SK-N-SH (cell line): Measurements from ENCODE around the gene MAP2K3. TPM values are rescaled to one million over a fixed set of nuclear protein-coding genes. Genes with fewer than 3 reads are reported as not detected.

Experiments
- CTCF ChIA-PET: fragments of 300-600, 350-600 bp; formaldehyde crosslinking; extraction: SDS; loops from one replicate; lab custom pipeline; 2021; lab: Yijun Ruan, JAX
- POLR2A ChIA-PET: fragments of 350-600 bp; sonication (Branson Sonifier 250); formaldehyde crosslinking; extraction: SDS; loops from one replicate; lab custom pipeline; 2020; ENCODE audit warnings: antibody characterized with exemption, inconsistent platforms; lab: Yijun Ruan, JAX
- DNase-seq: peaks from one replicate; pipeline ENCODE4 v3.0.0; 2012
- H2AFZ ChIP-seq: fragments of 200-600 bp; sonication (generic); 2 replicates; pipeline ENCODE4 v1.8.1; 2016; ENCODE audit warnings: antibody characterized with exemption, mild to moderate bottlenecking, low read depth
- H3F3A ChIP-seq: fragments of 200-600 bp; sonication (generic); replicated peaks from 2 replicates; pipeline ENCODE3; 2016; ENCODE audit warnings: antibody characterized with exemption, mild to moderate bottlenecking; ENCODE audit not compliant: insufficient read depth
- H3K27ac ChIP-seq, 2 experiments: fragments of 200-500 bp in 1 of 2; fragments of 200-600 bp in 1 of 2; sonication (Bioruptor generic) in 1 of 2; sonication (generic), shearing (Covaris generic) in 1 of 2; 2 replicates each; pipeline versions ENCODE4 v1.5.1 to v1.6.1; 2014 to 2016; ENCODE audit warnings: low read depth in 2 of 2, inconsistent platforms in 1 of 2, low read length in 1 of 2, mild to moderate bottlenecking in 1 of 2, mixed read lengths in 1 of 2
- H3K27me3 ChIP-seq: fragments of 200-600 bp; sonication (generic), shearing (Covaris generic); 2 replicates; pipeline ENCODE4 v1.6.1; 2016; ENCODE audit warnings: mixed run types; ENCODE audit not compliant: insufficient read depth
- H3K36me3 ChIP-seq, 2 experiments: fragments of 200-500 bp in 1 of 2; fragments of 200-600 bp in 1 of 2; sonication (Bioruptor generic) in 1 of 2; sonication (generic) in 1 of 2; replicated peaks in 1 of 2; 2 replicates each; pipeline versions ENCODE3 to v1.5.1; 2014 to 2016; ENCODE audit warnings: low read length in 1 of 2, mild to moderate bottlenecking in 1 of 2; ENCODE audit not compliant: insufficient read depth in 2 of 2, control insufficient read depth in 1 of 2
- H3K4me1 ChIP-seq, 2 experiments: fragments of 200-500 bp in 1 of 2; fragments of 200-600 bp in 1 of 2; sonication (Bioruptor generic) in 1 of 2; sonication (generic), shearing (Covaris generic) in 1 of 2; 2 replicates each; pipeline versions ENCODE4 v1.5.1 to v1.6.1; 2014 to 2016; ENCODE audit warnings: low read depth in 1 of 2, low read length in 1 of 2, mixed run types in 1 of 2; ENCODE audit not compliant: insufficient read depth in 2 of 2, control insufficient read depth in 1 of 2
- H3K4me2 ChIP-seq: fragments of 200-600 bp; sonication (generic), shearing (Covaris generic); 2 replicates; pipeline ENCODE4 v1.6.1; 2017; ENCODE audit warnings: mixed run types
- H3K4me3 ChIP-seq, 2 experiments: fragments of 200-500 bp in 1 of 2; fragments of 200-600 bp in 1 of 2; sonication (Bioruptor generic) in 1 of 2; sonication (generic), shearing (Covaris generic) in 1 of 2; 2 replicates each; pipeline versions ENCODE4 v1.5.1 to v1.8.1; 2014 to 2016; ENCODE audit warnings: low read depth in 2 of 2, inconsistent platforms in 1 of 2, low read length in 1 of 2, mild to moderate bottlenecking in 1 of 2, mixed read lengths in 1 of 2, moderate library complexity in 1 of 2
- H3K79me2 ChIP-seq: fragments of 200-600 bp; sonication (generic); 2 replicates; pipeline ENCODE4 v1.8.1; 2017; ENCODE audit warnings: mild to moderate bottlenecking; ENCODE audit not compliant: insufficient read depth
- H3K9ac ChIP-seq: fragments of 200-600 bp; sonication (generic); 2 replicates; pipeline ENCODE4 v1.6.1; 2017; ENCODE audit warnings: mixed run types
- H3K9me2 ChIP-seq: fragments of 200-600 bp; sonication (generic); 2 replicates; pipeline ENCODE4 v1.6.1; 2017; ENCODE audit warnings: mixed run types
- H3K9me3 ChIP-seq: fragments of 200-600 bp; sonication (generic); 2 replicates; pipeline ENCODE4 v1.6.1; 2017; ENCODE audit warnings: mixed run types, mild to moderate bottlenecking, moderate library complexity
- H4K20me1 ChIP-seq: fragments of 200-600 bp; sonication (generic); 2 replicates; pipeline ENCODE4 v1.6.1; 2017; ENCODE audit warnings: mild to moderate bottlenecking, mixed run types; ENCODE audit not compliant: insufficient read depth
- ELF1 ChIP-seq: IDR thresholded peaks from 2 replicates; pipeline ENCODE4 v1.4.0; 2012
- FOSL2 ChIP-seq: IDR thresholded peaks from 2 replicates; pipeline ENCODE4 v1.4.0; 2012; ENCODE audit warnings: low read depth, mild to moderate bottlenecking, moderate library complexity, borderline replicate concordance
- FOXJ3 ChIP-seq: sonication (generic); formaldehyde crosslinking; IDR thresholded peaks from 2 replicates; pipeline ENCODE4 v1.5.1; 2020; ENCODE audit warnings: mild to moderate bottlenecking, missing genetic modification reagents
- FOXM1 ChIP-seq: IDR thresholded peaks from 2 replicates; pipeline ENCODE4 v1.4.0; 2012; ENCODE audit warnings: low read depth, mild to moderate bottlenecking
- JUND ChIP-seq: IDR thresholded peaks from 2 replicates; pipeline ENCODE4 v1.4.0; 2012
- MEF2A ChIP-seq: IDR thresholded peaks from 2 replicates; pipeline ENCODE4 v1.4.0; 2012; ENCODE audit warnings: low read depth, borderline replicate concordance
- MXI1 ChIP-seq: IDR thresholded peaks from 2 replicates; pipeline ENCODE4 v1.6.1; 2012; ENCODE audit warnings: mild to moderate bottlenecking, low read depth, low read length, improper control_type of control experiment
- POLR2AphosphoS5 ChIP-seq: IDR thresholded peaks from 2 replicates; pipeline ENCODE4 v1.6.1; 2012; ENCODE audit warnings: low read depth, low read length
- RAD21 ChIP-seq: IDR thresholded peaks from 2 replicates; pipeline ENCODE4 v1.6.1; 2012; ENCODE audit warnings: mild to moderate bottlenecking, low read length
- RXRA ChIP-seq: IDR thresholded peaks from 2 replicates; pipeline ENCODE4 v1.4.0; 2012; ENCODE audit warnings: low read depth, mild to moderate bottlenecking, borderline replicate concordance
- SIN3A ChIP-seq: IDR thresholded peaks from 2 replicates; pipeline ENCODE4 v1.6.1; 2012; ENCODE audit warnings: low read depth, mild to moderate bottlenecking, low read length, moderate library complexity, borderline replicate concordance
- SMC3 ChIP-seq: IDR thresholded peaks from 2 replicates; pipeline ENCODE4 v1.6.1; 2012; ENCODE audit warnings: low read depth, low read length, improper control_type of control experiment
- TEAD4 ChIP-seq: IDR thresholded peaks from 2 replicates; pipeline ENCODE4 v1.4.0; 2012; ENCODE audit warnings: mild to moderate bottlenecking, borderline replicate concordance; ENCODE audit not compliant: insufficient read depth
- YY1 ChIP-seq: IDR thresholded peaks from 2 replicates; pipeline ENCODE4 v1.4.0; 2012; ENCODE audit warnings: low read depth, mild to moderate bottlenecking
- WGBS: methylation state at CpG from one replicate; pipeline ENCODE4 v1.1.6; 2017; ENCODE audit warnings: low lambda C conversion rate; 5-methylcytosine and 5-hydroxymethylcytosine counted together
- polyA plus RNA-seq, 3 experiments: library from polyadenylated mRNA; depleted of rRNA; stranded (reverse); fragments of >200 nt; gene quantifications; 2 replicates each; pipeline ENCODE4 v1.2.3, GENCODE V29; 2012
- TF ChIP-seq, protein P1 (sequence below): IDR thresholded peaks from 2 replicates; pipeline ENCODE4 v1.6.1; 2012; ENCODE audit warnings: mild to moderate bottlenecking, low read depth, low read length, moderate library complexity
- TF ChIP-seq, protein P2 (sequence below): IDR thresholded peaks from 2 replicates; pipeline ENCODE4; 2012
- TF ChIP-seq, protein P3 (sequence below): IDR thresholded peaks from 2 replicates; pipeline ENCODE4 v1.4.0; 2012; ENCODE audit warnings: low read depth, borderline replicate concordance
- TF ChIP-seq, protein P4 (sequence below): IDR thresholded peaks from 2 replicates; pipeline ENCODE4 v1.4.0; 2012; ENCODE audit warnings: low read depth
- TF ChIP-seq, protein P5 (sequence below): fragments of 150-350 bp; IDR thresholded peaks from 2 replicates; pipeline ENCODE4 v1.6.1; 2016; ENCODE audit warnings: mild to moderate bottlenecking, low read depth, low read length
- TF ChIP-seq, protein P6 (sequence below): IDR thresholded peaks from 2 replicates; pipeline ENCODE4 v1.4.0; 2012; ENCODE audit warnings: low read depth, borderline replicate concordance

Gene MAP2K3
- polyA plus RNA-seq, 1 of the 3 experiments (the other 2 are of a cell fraction) = 30.0 TPM

DNA sequence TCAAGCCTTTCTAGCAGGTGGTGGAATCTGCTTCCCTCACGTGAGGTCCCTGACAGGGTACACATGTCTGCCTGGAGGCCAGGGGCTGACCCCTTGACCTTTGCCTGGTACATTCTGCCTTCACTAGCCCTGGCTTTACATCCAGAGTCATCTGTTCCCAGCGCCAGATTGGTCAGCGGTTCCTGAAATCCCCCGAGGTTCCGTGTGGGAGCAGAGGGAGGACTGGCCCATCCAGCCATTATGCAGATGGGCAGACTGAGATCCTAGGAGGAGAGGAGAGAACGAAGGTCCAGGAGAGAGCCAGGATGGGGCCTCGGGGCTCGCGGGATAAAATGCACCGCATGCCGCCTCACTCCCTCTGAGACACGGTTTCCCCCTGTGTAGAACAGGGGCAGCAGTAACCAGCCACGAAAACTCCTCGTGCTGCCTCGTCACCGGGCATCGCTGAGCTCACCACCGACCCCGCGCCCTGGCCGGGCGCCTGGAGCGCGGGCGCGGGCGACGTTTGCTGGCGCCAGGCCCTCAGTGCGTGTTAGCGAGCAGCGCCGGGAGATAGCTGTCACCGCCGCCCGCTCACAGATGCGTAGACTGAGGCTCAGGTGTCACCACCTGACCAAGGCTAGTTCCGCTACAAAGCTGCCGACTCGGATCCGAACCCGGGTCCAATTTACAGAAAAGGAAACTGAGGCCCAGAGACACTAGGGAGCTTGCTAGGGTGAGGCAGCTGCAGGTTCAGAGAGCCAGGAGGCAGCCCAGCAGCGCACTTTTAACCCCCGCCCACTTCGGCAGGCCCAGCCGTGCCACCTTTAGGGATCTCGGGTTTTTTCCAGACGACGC lies 811 bp upstream of the MAP2K3 start:
- Histone ChIP-seq H2AFZ (peak overlapping the region; percentile 49), H3K27ac (peak overlapping the region in 1 of 2 experiments; percentile 86; a peak in 2 of 4 replicates), H3K9ac (no peak overlapping the region), H3K36me3 (no peaks in the 10 kb centered on the region), H4K20me1 (peaks cover 28% of the 10 kb centered on the region), H3K79me2 (peaks cover 41% of the 10 kb centered on the region), H3F3A (peaks cover 37% of the 10 kb centered on the region), H3K4me1 (peaks cover 29 to 48% of the 10 kb centered on the region in 2 experiments), H3K9me3 (no peaks in the 10 kb centered on the region), H3K27me3 (no peaks in the 10 kb centered on the region), H3K4me2 (peak overlapping the region; percentile 72; the same call in 1 of the 2 replicates), H3K4me3 (peak overlapping the region; percentile 11 to 46; a peak in 2 of 4 replicates), H3K9me2 (no peaks in the 10 kb centered on the region)
- TF ChIP-seq RAD21 = no peak
- TF ChIP-seq MXI1 = no peak
- TF ChIP-seq TEAD4 = no peak
- TF ChIP-seq, protein P1, sequence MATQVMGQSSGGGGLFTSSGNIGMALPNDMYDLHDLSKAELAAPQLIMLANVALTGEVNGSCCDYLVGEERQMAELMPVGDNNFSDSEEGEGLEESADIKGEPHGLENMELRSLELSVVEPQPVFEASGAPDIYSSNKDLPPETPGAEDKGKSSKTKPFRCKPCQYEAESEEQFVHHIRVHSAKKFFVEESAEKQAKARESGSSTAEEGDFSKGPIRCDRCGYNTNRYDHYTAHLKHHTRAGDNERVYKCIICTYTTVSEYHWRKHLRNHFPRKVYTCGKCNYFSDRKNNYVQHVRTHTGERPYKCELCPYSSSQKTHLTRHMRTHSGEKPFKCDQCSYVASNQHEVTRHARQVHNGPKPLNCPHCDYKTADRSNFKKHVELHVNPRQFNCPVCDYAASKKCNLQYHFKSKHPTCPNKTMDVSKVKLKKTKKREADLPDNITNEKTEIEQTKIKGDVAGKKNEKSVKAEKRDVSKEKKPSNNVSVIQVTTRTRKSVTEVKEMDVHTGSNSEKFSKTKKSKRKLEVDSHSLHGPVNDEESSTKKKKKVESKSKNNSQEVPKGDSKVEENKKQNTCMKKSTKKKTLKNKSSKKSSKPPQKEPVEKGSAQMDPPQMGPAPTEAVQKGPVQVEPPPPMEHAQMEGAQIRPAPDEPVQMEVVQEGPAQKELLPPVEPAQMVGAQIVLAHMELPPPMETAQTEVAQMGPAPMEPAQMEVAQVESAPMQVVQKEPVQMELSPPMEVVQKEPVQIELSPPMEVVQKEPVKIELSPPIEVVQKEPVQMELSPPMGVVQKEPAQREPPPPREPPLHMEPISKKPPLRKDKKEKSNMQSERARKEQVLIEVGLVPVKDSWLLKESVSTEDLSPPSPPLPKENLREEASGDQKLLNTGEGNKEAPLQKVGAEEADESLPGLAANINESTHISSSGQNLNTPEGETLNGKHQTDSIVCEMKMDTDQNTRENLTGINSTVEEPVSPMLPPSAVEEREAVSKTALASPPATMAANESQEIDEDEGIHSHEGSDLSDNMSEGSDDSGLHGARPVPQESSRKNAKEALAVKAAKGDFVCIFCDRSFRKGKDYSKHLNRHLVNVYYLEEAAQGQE = no peak
- TF ChIP-seq ELF1 = no peak
- TF ChIP-seq FOSL2 = no peak
- TF ChIP-seq, protein P2, sequence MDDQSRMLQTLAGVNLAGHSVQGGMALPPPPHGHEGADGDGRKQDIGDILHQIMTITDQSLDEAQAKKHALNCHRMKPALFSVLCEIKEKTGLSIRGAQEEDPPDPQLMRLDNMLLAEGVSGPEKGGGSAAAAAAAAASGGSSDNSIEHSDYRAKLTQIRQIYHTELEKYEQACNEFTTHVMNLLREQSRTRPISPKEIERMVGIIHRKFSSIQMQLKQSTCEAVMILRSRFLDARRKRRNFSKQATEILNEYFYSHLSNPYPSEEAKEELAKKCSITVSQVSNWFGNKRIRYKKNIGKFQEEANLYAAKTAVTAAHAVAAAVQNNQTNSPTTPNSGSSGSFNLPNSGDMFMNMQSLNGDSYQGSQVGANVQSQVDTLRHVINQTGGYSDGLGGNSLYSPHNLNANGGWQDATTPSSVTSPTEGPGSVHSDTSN = no peak
- no peak for TF ChIP-seq SMC3
- TF ChIP-seq, protein P3, sequence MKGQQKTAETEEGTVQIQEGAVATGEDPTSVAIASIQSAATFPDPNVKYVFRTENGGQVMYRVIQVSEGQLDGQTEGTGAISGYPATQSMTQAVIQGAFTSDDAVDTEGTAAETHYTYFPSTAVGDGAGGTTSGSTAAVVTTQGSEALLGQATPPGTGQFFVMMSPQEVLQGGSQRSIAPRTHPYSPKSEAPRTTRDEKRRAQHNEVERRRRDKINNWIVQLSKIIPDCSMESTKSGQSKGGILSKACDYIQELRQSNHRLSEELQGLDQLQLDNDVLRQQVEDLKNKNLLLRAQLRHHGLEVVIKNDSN = no peak
- TF ChIP-seq, protein P4, sequence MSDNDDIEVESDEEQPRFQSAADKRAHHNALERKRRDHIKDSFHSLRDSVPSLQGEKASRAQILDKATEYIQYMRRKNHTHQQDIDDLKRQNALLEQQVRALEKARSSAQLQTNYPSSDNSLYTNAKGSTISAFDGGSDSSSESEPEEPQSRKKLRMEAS = no peak
- TF ChIP-seq FOXJ3 (CRISPR knock-in tag) = no peak
- TF ChIP-seq MEF2A = no peak
- no peak for TF ChIP-seq SIN3A
- no peak for TF ChIP-seq JUND
- TF ChIP-seq POLR2AphosphoS5 = no peak
- TF ChIP-seq, protein P5, sequence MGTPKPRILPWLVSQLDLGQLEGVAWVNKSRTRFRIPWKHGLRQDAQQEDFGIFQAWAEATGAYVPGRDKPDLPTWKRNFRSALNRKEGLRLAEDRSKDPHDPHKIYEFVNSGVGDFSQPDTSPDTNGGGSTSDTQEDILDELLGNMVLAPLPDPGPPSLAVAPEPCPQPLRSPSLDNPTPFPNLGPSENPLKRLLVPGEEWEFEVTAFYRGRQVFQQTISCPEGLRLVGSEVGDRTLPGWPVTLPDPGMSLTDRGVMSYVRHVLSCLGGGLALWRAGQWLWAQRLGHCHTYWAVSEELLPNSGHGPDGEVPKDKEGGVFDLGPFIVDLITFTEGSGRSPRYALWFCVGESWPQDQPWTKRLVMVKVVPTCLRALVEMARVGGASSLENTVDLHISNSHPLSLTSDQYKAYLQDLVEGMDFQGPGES = no peak
- no peak for TF ChIP-seq FOXM1
- TF ChIP-seq YY1 = no peak
- TF ChIP-seq, protein P6, sequence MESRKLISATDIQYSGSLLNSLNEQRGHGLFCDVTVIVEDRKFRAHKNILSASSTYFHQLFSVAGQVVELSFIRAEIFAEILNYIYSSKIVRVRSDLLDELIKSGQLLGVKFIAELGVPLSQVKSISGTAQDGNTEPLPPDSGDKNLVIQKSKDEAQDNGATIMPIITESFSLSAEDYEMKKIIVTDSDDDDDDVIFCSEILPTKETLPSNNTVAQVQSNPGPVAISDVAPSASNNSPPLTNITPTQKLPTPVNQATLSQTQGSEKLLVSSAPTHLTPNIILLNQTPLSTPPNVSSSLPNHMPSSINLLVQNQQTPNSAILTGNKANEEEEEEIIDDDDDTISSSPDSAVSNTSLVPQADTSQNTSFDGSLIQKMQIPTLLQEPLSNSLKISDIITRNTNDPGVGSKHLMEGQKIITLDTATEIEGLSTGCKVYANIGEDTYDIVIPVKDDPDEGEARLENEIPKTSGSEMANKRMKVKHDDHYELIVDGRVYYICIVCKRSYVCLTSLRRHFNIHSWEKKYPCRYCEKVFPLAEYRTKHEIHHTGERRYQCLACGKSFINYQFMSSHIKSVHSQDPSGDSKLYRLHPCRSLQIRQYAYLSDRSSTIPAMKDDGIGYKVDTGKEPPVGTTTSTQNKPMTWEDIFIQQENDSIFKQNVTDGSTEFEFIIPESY = no peak
- no peak for TF ChIP-seq RXRA
- DNase-seq = peak; percentile 41
- ChIA-PET CTCF (interaction anchor here (0.8 to 6.1 kb wide), 5 partner anchors 92 to 228 kb away, joined by 3 to 70 read pairs (median 11); partner anchors contain the start of gene KCNJ12), POLR2A (no interaction called here)
- WGBS = 35% methylated on average over 25 of the region's 49 CpGs
